ENCODE measurements around the gene PRRC2A.

The PRRC2A gene

GRCh38 chr6:31669676-31670075 is 49.2 kb downstream of the PRRC2A start, which contains the start of gene LY6G5B:
TSS of gene LY6G5B (plus strand) at chr6:31669976. CDS start at chr6:31670951, 975 bp downstream.
- no peak for FAIRE-seq

GRCh38 chr6:31676322-31676903 is 55.9 kb downstream of the PRRC2A start:
- no peak for FAIRE-seq

GRCh38 chr6:31676904-31677303 is 56.4 kb downstream of the PRRC2A start:
- no peak for FAIRE-seq

GRCh38 chr6:31677955-31678354 is 57.4 kb downstream of the PRRC2A start:
- FAIRE-seq: no peak

- no peak for FAIRE-seq
Measured at GRCh38 chr6:31680226-31681134, 60.0 kb downstream of the PRRC2A start, which contains the start of gene LY6G5C. TSS of gene LY6G5C (minus strand) at chr6:31681067. CDS start at chr6:31680373, 694 bp downstream.

GRCh38 chr6:31681135-31681671 is 60.7 kb downstream of the PRRC2A start:
- FAIRE-seq: no peak

- no peak for FAIRE-seq
Measured at GRCh38 chr6:31683591-31683990, 63.1 kb downstream of the PRRC2A start.

- FAIRE-seq: no peak
Measured at GRCh38 chr6:31686483-31686882, 66.0 kb downstream of the PRRC2A start.

GRCh38 chr6:31687321-31687720 is 66.8 kb downstream of the PRRC2A start:
- no peak for FAIRE-seq
